ENCODE measurements around the gene MNX1.

- TF ChIP-seq POLR2AphosphoS5 (IDR thresholded peaks at IDR 0.05) = no peak
- TF ChIP-seq CTCF (IDR thresholded peaks at IDR 0.05; ENCODE audit: poor library complexity, severe bottlenecking) = no peak
- no peak for TF ChIP-seq TAF1 (IDR thresholded peaks at IDR 0.05; ENCODE audit: low read depth)
- TF ChIP-seq EZH2 (IDR thresholded peaks at IDR 0.05; ENCODE audit: borderline replicate concordance, insufficient read depth, low read length, poor library complexity, severe bottlenecking) = peak; percentile 74
Observed at GRCh38 chr7:157017149-157017548, 6.7 kb upstream of the MNX1 start.

Measured in neural cell (in vitro differentiated cells).